Spleen (tissue), 11 donors: ENCODE measurements around the gene RSBN1L. TPM values are rescaled to one million over a fixed set of nuclear protein-coding genes. Genes with fewer than 3 reads are reported as not detected.
A peak's percentile ranks its signal among the peaks of the same experiment; 100 is the strongest.
"Not testable (repeated sequence)": the region's sequence is repeated elsewhere in the genome, so short reads cannot be mapped to it uniquely, and the experiment has no call there.

Source experiments
- DNase-seq: peaks from one replicate; pipeline ENCODE4 v3.0.0-alpha.2; 2020
- H3K27ac ChIP-seq, 8 donors: fragments of 200-600 bp; sonication (generic) in 7 of 8; 1 replicate in 4 of 8; 2 replicates in 4 of 8; pipeline versions ENCODE4 v1.5.0 to v1.8.0; 2016 to 2021; ENCODE audit warnings: inconsistent platforms in 4 of 8, mild to moderate bottlenecking in 4 of 8, moderate library complexity in 1 of 8
- H3K27me3 ChIP-seq, 7 donors: fragments of 200-600 bp; sonication (generic) in 6 of 7; replicated peaks in 1 of 7; 1 replicate in 4 of 7; 2 replicates in 3 of 7; pipeline versions ENCODE4 v1.5.0 to v1.8.0; 2016 to 2021; ENCODE audit warnings: inconsistent platforms in 3 of 7, mild to moderate bottlenecking in 1 of 7
- H3K36me3 ChIP-seq, 6 donors: fragments of 200-600 bp; sonication (generic) in 5 of 6; 1 replicate in 4 of 6; 2 replicates in 2 of 6; pipeline versions ENCODE4 v1.5.0 to v1.8.0; 2016 to 2021; ENCODE audit warnings: inconsistent platforms in 2 of 6
- H3K4me1 ChIP-seq, 6 donors: fragments of 200-600 bp; sonication (generic) in 5 of 6; 1 replicate in 3 of 6; 2 replicates in 3 of 6; pipeline versions ENCODE4 v1.5.0 to v1.8.0; 2016 to 2021; ENCODE audit warnings: inconsistent platforms in 3 of 6
- H3K4me3 ChIP-seq, 8 donors: fragments of 200-600 bp; sonication (generic) in 7 of 8; 1 replicate in 4 of 8; 2 replicates in 4 of 8; pipeline versions ENCODE4 v1.5.0 to v1.8.0; 2016 to 2021; ENCODE audit warnings: inconsistent platforms in 4 of 8, mild to moderate bottlenecking in 4 of 8, moderate library complexity in 2 of 8
- H3K9me3 ChIP-seq, 8 donors: fragments of 200-600 bp; sonication (generic) in 7 of 8; 1 replicate in 4 of 8; 2 replicates in 4 of 8; pipeline versions ENCODE4 v1.5.0 to v1.8.0; 2016 to 2021; ENCODE audit warnings: inconsistent platforms in 4 of 8
- POLR2A ChIP-seq, 3 donors: fragments of 450-650 bp; IDR thresholded peaks; one replicate each; pipeline ENCODE4 v1.5.1; 2017; ENCODE audit warnings: antibody characterized with exemption in 3 of 3, mild to moderate bottlenecking in 1 of 3
- POLR2AphosphoS5 ChIP-seq, 3 donors: sonication (generic); formaldehyde crosslinking; IDR thresholded peaks; one replicate each; pipeline ENCODE4 v1.5.1; 2017; ENCODE audit warnings: antibody characterized with exemption in 3 of 3
- WGBS, 5 donors: extraction: QIAGEN DNeasy Blood & Tissue Kit in 3 of 5; methylation state at CpG; one replicate each; pipeline versions ENCODE4 v1.1.5 to v1.1.7; 2013 to 2018; 5-methylcytosine and 5-hydroxymethylcytosine counted together
- intact Hi-C: fragments of 100-400 bp; cut with DNase I; formaldehyde crosslinking; loops from one replicate; pipeline ENCODE4 v1.15.0; 2023; ENCODE audit warnings: low total_unique reads
- polyA plus RNA-seq, 3 donors: library from polyadenylated mRNA; stranded (reverse); fragments of 200-250 nt; gene quantifications; one replicate each; pipeline ENCODE4 v1.2.1, GENCODE V29; 2013
- total RNA-seq, 7 donors: library from RNA; depleted of rRNA in 3 of 7; stranded (reverse); fragments of >200 nt in 3 of 7; fragmentation: NEBNext Ultra II Directional in 4 of 7; extraction: Animal tissue kit (Norgen Biotek cat#: 25700) in 4 of 7; gene quantifications; one replicate each; pipeline versions ENCODE4 v1.1.0 to v1.2.1, GENCODE V29; 2016 to 2021
- TF ChIP-seq, protein P1 (sequence below), 11 experiments: fragments of 200-600 bp in 7 of 11; fragments of 450-650 bp in 4 of 11; sonication (generic) in 4 of 11; IDR thresholded peaks in 8 of 11; conservative IDR thresholded peaks in 3 of 11; 1 replicate in 7 of 11; 2 replicates in 4 of 11; pipeline versions ENCODE4 v1.4.0 to v1.8.0; 2016 to 2021; ENCODE audit warnings: antibody characterized with exemption in 11 of 11, inconsistent platforms in 4 of 11, mild to moderate bottlenecking in 1 of 11
- donor health status: healthy with polysubstance abuse.
- donor health status: DM: no; HTN: no; CAD: no; lungs with moderate emphysema.
- donor health status: DM: no; HTN: no; CAD: no.
- donor health status: Bipolar disorder and iron deficiency.
- donor health status: healthy.
- donor health status: DM: no; HTN: no; CAD: no.
- donor health status: DM: yes; HTN: yes; CAD: no.

Gene RSBN1L
- total and polyA plus RNA-seq, 10 donors = 9.4 to 32.5 (median 27.5) TPM

DNA sequence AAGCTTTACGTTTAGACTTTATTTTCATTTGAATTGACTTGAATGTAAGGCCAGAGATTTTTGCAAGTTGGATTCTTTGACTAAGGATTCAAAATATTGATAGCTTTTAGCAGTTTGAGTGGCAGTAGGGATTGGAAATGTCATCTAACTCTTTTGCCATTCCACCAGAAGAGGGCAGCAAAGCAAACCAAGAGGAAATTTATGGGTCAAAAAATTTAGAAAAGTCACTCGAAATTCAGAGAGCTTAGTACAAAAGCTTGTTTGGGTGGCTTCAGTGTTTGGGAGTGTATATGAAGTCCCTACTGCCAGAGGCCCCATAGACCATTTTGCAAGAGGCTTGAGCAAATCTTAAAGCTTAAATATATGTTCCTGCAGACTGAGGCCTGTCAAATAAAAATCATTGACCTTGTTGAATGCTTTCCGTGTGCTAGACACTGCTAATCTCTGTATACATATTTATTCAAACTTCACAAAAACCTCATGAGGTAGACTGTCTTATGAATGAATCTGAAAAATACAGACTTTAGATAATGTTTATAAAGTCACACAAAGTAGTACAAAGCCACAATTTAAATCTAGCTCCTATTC lies 44.6 kb upstream of the RSBN1L start:
- intact Hi-C loops = loop anchor here (5.0 kb wide), 1 partner anchor 106 kb away; no protein-coding TSS in a partner anchor
- Histone ChIP-seq H3K9me3 (no peaks in the 10 kb centered on the region), H3K4me3 (no peak overlapping the region), H3K27me3 (no peaks in the 10 kb centered on the region), H3K27ac (no peak overlapping the region), H3K4me1 (peaks cover 0 to 17% (median 3%) of the 10 kb centered on the region in 6 donors), H3K36me3 (peaks cover 0 to 69% (median 16%) of the 10 kb centered on the region in 6 donors)
- no peak for DNase-seq
- TF ChIP-seq POLR2AphosphoS5 (IDR thresholded peaks at IDR 0.05) = no peak
- TF ChIP-seq, protein P1, sequence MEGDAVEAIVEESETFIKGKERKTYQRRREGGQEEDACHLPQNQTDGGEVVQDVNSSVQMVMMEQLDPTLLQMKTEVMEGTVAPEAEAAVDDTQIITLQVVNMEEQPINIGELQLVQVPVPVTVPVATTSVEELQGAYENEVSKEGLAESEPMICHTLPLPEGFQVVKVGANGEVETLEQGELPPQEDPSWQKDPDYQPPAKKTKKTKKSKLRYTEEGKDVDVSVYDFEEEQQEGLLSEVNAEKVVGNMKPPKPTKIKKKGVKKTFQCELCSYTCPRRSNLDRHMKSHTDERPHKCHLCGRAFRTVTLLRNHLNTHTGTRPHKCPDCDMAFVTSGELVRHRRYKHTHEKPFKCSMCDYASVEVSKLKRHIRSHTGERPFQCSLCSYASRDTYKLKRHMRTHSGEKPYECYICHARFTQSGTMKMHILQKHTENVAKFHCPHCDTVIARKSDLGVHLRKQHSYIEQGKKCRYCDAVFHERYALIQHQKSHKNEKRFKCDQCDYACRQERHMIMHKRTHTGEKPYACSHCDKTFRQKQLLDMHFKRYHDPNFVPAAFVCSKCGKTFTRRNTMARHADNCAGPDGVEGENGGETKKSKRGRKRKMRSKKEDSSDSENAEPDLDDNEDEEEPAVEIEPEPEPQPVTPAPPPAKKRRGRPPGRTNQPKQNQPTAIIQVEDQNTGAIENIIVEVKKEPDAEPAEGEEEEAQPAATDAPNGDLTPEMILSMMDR (IDR thresholded peaks at IDR 0.05 in 8 of 11, conservative IDR thresholded peaks at IDR 0.05 in 3 of 11) = peak; percentile 19 to 73 (median 59)
- WGBS, 5 donors = 19 to 49% (median 42%) methylated on average over 3 of the region's 3 CpGs

DNA sequence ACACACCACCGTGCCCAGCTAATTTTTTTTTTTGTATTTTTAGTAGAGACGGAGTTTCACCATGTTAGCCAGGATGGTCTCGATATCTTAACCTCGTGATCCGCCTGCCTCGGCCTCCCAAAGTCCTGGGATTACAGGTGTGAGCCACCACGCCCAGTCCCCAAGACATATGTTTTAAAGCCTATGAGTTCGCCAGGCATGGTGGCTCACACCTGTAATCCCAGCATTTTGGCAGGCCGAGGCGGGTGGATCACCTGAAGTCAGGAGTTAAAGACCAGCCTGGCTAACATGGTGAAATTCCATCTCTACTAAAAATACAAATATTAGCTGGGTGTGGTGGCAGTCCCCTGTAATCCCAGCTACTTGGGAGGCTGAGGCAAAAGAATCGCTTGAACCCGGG lies 43.4 kb upstream of the RSBN1L start:
- intact Hi-C loops = loop anchor here (5.0 kb wide), 1 partner anchor 104 kb away; no protein-coding TSS in a partner anchor
- not testable (repeated sequence) for H3K27me3 ChIP-seq, DNase-seq, H3K9me3 ChIP-seq, H3K27ac ChIP-seq, H3K4me3 ChIP-seq
- H3K36me3 ChIP-seq = peaks cover 0 to 69% (median 12%) of the 10 kb centered on the region in 6 donors
- WGBS, 5 donors = 94 to 97% (median 97%) methylated on average over 12 of the region's 12 CpGs
- H3K4me1 ChIP-seq = peaks cover 0 to 19% (median 3%) of the 10 kb centered on the region in 6 donors

DNA sequence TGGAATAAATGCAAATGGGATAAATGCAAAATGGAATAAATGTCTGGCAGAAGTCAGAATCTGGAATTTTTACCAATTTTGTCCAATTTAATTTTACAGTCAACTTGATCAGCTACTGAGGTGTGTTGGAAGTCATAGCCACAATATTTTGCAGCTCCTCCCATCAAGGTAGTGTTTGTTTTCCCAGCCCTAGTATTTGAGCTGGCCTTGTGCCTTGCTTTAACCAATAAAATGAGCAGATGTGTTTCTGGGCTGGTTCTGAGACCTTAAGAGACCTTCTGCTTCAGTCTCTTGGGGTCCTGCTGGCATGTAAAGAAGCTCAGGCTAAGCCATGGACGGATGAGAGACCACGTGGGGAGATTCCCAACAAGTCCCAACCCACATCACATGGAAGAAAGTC lies 42.7 kb upstream of the RSBN1L start:
- intact Hi-C loops = loop anchor here (5.0 kb wide), 1 partner anchor 104 kb away; no protein-coding TSS in a partner anchor
- H3K27me3 ChIP-seq = no peaks in the 10 kb centered on the region
- no peak for DNase-seq
- peaks cover 0 to 67% (median 15%) of the 10 kb centered on the region in 6 donors for H3K36me3 ChIP-seq
- WGBS, 5 donors = 81 to 91% (median 86%) methylated on average over 2 of the region's 2 CpGs
- no peaks in the 10 kb centered on the region for H3K9me3 ChIP-seq
- TF ChIP-seq, protein P1 (IDR thresholded peaks at IDR 0.05 in 8 of 11, conservative IDR thresholded peaks at IDR 0.05 in 3 of 11) = no peak
- TF ChIP-seq POLR2AphosphoS5 (IDR thresholded peaks at IDR 0.05) = no peak
- no peak for TF ChIP-seq POLR2A (IDR thresholded peaks at IDR 0.05)
- peaks cover 0 to 24% (median 3%) of the 10 kb centered on the region in 6 donors for H3K4me1 ChIP-seq
- H3K4me3 ChIP-seq = no peak overlapping the region
- H3K27ac ChIP-seq = no peak overlapping the region

DNA sequence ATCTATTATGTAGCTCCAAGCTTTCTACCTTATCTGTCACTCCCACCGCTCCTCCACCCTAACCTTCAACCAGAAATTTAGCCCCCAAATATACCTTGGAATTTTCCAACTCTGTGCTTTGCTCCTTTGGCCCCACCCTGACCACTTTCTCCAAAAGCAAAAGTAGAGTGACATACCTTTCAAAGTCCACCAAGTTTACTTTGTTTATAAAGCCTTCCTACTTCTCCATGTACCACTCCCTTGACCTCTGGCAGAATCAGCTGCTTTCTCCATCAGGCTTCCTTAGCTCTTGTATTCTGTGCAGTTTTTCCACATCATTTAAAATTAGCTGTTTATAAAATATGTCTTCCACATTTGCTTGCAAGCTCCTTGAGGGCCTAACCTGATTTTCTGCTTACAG lies 40.9 kb upstream of the RSBN1L start:
- Histone ChIP-seq H3K9me3 (no peaks in the 10 kb centered on the region), H3K4me3 (no peak overlapping the region), H3K27me3 (no peaks in the 10 kb centered on the region), H3K27ac (no peak overlapping the region), H3K4me1 (peaks cover 0 to 17% (median 3%) of the 10 kb centered on the region in 6 donors), H3K36me3 (peaks cover 0 to 80% (median 19%) of the 10 kb centered on the region in 6 donors)
- no peak for DNase-seq
- 50 to 100% (median 92%) methylated on average over 1 of the region's 1 CpG for WGBS, 5 donors
- TF ChIP-seq POLR2A (IDR thresholded peaks at IDR 0.05) = no peak
- TF ChIP-seq, protein P1 (IDR thresholded peaks at IDR 0.05 in 8 of 11, conservative IDR thresholded peaks at IDR 0.05 in 3 of 11) = no peak
- no peak for TF ChIP-seq POLR2AphosphoS5 (IDR thresholded peaks at IDR 0.05)
- intact Hi-C loops = no loop called here
